ENCODE results near the gene MPL.

DNA sequence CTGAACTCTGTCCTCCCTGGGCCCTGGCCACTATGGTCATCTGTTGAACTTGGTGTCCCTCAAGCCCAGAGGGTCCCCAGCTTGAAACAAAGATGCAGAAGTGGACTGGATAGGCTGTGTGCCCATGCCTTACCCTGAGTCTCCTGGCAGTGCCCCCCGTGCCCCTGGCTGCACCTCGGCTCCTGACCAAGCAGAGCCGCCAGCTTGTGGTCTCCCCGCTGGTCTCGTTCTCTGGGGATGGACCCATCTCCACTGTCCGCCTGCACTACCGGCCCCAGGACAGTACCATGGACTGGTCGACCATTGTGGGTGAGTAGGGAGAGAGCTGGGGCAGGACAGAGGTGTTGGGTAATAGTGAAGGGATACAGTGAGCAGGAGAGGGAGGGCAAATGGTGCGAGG lies 26.1 kb upstream of the MPL start:
- TF ChIP-seq POLR2A (IDR thresholded peaks at IDR 0.05; ENCODE audit: low read length) (no peak), GATA1 (IDR thresholded peaks at IDR 0.05; ENCODE audit: low read depth, low read length) (no peak)
